ENCODE results near the gene GM2A. TPM values are rescaled to one million over a fixed set of nuclear protein-coding genes. Genes with fewer than 3 reads are reported as not detected.
"Not testable (repeated sequence)": the region's sequence is repeated elsewhere in the genome, so short reads cannot be mapped to it uniquely, and the experiment has no call there.

Gene GM2A
- total and polyA plus RNA-seq, 4 donors, result 31.3 to 78.7 (median 38.1) TPM

DNA sequence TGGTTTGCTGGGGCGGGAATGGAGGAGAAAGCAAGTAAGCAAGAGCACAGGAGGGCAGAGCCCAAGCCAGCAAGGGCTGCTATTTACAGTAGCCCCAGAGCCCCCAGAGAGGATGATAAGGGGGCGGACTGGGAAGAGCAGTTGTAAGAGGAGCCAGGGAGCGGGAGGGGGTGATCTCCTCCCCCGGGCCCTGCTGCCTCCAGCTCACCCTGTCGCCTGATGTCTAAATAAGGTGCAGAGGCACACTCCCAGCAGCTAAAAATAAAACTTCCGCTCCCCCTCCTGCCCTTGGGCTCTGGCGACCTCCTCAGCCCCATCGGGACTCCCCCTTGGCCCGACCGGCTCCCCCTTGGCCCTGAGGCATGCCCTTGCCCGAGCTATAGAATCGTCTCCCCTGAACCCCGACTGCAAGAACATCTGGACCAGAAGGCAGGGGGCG lies 14.7 kb upstream of the GM2A start:
- no peaks in the 10 kb centered on the region for H3K27me3 ChIP-seq (ENCODE audit: control insufficient read depth in 3 of 3, insufficient read depth in 3 of 3, low read length in 2 of 3)
- no peaks in the 10 kb centered on the region for H3K9me3 ChIP-seq (ENCODE audit: control insufficient read depth in 4 of 4, insufficient read depth in 3 of 4, low read length in 3 of 4)
- H3K4me3 ChIP-seq, result no peak overlapping the region
- TF ChIP-seq, protein P1, sequence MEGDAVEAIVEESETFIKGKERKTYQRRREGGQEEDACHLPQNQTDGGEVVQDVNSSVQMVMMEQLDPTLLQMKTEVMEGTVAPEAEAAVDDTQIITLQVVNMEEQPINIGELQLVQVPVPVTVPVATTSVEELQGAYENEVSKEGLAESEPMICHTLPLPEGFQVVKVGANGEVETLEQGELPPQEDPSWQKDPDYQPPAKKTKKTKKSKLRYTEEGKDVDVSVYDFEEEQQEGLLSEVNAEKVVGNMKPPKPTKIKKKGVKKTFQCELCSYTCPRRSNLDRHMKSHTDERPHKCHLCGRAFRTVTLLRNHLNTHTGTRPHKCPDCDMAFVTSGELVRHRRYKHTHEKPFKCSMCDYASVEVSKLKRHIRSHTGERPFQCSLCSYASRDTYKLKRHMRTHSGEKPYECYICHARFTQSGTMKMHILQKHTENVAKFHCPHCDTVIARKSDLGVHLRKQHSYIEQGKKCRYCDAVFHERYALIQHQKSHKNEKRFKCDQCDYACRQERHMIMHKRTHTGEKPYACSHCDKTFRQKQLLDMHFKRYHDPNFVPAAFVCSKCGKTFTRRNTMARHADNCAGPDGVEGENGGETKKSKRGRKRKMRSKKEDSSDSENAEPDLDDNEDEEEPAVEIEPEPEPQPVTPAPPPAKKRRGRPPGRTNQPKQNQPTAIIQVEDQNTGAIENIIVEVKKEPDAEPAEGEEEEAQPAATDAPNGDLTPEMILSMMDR (IDR thresholded peaks at IDR 0.05; ENCODE audit: control extremely low read depth, extremely low read depth), result no peak
- ATAC-seq (ENCODE audit: insufficient read depth, low FRiP score) (no peak), DNase-seq (peak in 1 of 3 donors; percentile 21)
- H3K4me1 ChIP-seq (ENCODE audit: control insufficient read depth in 5 of 5, insufficient read depth in 5 of 5, low read length in 5 of 5), result peaks cover 0 to 14% (median 3%) of the 10 kb centered on the region in 5 donors
- no peak overlapping the region for H3K9ac ChIP-seq (ENCODE audit: insufficient read depth in 1 of 2, low read length in 2 of 2)
- H3K36me3 ChIP-seq (ENCODE audit: control insufficient read depth in 4 of 4, insufficient read depth in 4 of 4, low read length in 4 of 4), result no peaks in the 10 kb centered on the region
- peak overlapping the region in 1 of 2 donors; percentile 83 for H3K27ac ChIP-seq (ENCODE audit: low read depth in 1 of 2, low read length in 1 of 2)
- 69 to 79% methylated on average over 14 of the region's 14 CpGs for WGBS, 2 donors

DNA sequence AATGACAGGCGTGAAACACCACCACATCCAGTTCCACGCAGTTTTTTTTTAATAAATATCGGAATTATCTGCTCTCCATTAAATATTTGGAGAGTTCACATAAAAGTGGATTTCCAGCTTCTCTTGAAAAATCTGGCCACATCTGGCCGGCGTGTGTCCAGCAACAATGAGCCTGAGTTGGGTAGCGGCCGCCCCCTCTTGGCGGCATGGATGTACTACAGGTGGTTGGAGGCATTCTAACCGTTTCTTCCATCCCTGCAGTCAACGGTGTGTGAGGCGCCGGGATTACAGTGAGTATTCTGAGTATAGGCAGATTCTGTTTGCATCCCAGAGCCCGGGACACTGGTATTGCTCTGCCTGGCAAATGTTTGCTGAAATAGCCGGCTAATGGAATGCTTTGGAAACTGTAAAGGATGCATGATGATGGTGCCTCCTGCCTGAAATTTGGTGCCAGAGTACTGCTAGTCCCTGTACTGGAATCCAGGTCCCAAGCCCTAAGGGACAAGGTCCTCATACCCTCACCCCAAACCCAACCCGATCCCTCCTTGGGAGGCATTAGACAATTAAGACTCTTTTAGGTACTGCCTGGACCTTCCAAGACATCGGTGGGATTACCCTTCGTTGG lies 13.6 kb upstream of the GM2A start:
- TF ChIP-seq, protein P1 (IDR thresholded peaks at IDR 0.05; ENCODE audit: control extremely low read depth, extremely low read depth), result peak; percentile 84
- ATAC-seq (ENCODE audit: insufficient read depth, low FRiP score) (peak; percentile 65), DNase-seq (peak; percentile 70 to 87 (median 85))
- no peaks in the 10 kb centered on the region for H3K27me3 ChIP-seq (ENCODE audit: control insufficient read depth in 3 of 3, insufficient read depth in 3 of 3, low read length in 2 of 3)
- H3K27ac ChIP-seq (ENCODE audit: low read depth in 1 of 2, low read length in 1 of 2), result peak overlapping the region in 1 of 2 donors; percentile 83
- H3K4me3 ChIP-seq, result no peak overlapping the region
- 21 to 24% methylated on average over 17 of the region's 17 CpGs for WGBS, 2 donors
- H3K36me3 ChIP-seq (ENCODE audit: control insufficient read depth in 4 of 4, insufficient read depth in 4 of 4, low read length in 4 of 4), result no peaks in the 10 kb centered on the region
- no peak overlapping the region for H3K9ac ChIP-seq (ENCODE audit: insufficient read depth in 1 of 2, low read length in 2 of 2)
- H3K4me1 ChIP-seq (ENCODE audit: control insufficient read depth in 5 of 5, insufficient read depth in 5 of 5, low read length in 5 of 5), result peaks cover 0 to 13% (median 3%) of the 10 kb centered on the region in 5 donors
- H3K9me3 ChIP-seq (ENCODE audit: control insufficient read depth in 4 of 4, insufficient read depth in 3 of 4, low read length in 3 of 4), result no peaks in the 10 kb centered on the region

DNA sequence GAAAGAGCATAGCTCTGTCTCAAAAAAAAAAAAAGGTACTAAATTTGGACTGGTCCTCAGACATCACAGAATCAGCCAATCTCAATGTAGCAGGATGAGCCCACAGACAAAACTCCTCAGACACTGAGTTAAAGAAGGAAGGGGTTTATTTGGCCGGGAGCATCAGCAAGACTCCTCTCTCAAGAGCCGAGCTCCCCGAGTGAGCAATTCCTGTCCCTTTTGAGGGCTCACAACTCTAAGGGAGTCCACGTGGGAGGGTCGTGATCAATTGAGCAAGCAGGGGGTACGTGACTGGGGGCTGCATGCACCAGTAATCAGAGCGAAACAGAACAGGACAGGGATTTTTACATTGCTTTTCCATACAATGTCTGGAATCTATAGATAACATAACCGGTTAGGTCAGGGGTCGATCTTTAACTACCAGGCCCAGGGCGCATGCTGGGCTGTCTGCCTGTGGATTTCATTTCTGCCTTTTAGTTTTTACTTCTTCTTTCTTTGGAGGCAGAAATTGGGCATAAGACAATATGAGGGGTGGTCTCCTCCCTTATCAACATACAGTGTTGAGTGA lies 12.6 kb upstream of the GM2A start:
- not testable (repeated sequence) for H3K4me1 ChIP-seq (ENCODE audit: control insufficient read depth in 5 of 5, insufficient read depth in 5 of 5, low read length in 5 of 5); H3K36me3 ChIP-seq (ENCODE audit: control insufficient read depth in 4 of 4, insufficient read depth in 4 of 4, low read length in 4 of 4); DNase-seq; H3K9ac ChIP-seq (ENCODE audit: insufficient read depth in 1 of 2, low read length in 2 of 2); H3K27me3 ChIP-seq (ENCODE audit: control insufficient read depth in 3 of 3, insufficient read depth in 3 of 3, low read length in 2 of 3); ATAC-seq (ENCODE audit: insufficient read depth, low FRiP score); H3K4me3 ChIP-seq; H3K9me3 ChIP-seq (ENCODE audit: control insufficient read depth in 4 of 4, insufficient read depth in 3 of 4, low read length in 3 of 4); H3K27ac ChIP-seq (ENCODE audit: low read depth in 1 of 2, low read length in 1 of 2)
- 85 to 88% methylated on average over 10 of the region's 10 CpGs for WGBS, 2 donors

DNA sequence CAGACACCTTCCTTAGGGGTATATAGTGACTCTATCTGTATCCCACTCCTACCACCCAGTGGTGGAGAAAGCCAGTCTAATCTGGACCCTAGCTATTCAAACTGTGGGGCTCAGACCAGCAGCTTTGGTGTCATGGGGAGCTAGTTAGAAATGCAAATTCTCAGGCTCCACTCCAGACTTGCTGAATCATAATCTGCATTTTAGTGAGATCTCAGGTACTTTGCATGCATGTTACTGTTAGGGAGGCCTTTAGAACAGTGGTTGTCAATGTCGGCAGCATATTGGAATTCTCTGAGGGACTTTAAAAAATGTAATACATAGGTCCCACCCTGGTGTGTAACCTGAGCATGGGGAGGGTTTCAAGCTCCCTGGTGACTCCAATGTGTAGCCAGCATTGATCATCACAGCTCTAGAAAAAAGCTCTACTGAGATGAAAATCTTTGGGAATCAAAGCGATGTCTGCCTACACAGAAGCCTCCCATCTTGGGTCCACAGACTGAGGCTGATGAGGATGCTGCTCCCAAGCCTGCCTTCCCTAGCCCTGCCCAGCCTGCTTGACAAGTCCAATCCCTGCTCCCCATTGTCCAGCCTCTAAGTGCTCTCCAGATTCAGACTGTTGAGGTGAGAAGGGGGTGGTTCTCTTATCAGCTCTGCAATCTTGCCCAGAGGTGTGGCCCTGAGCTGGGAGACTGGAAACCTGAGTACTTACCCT lies 11.9 kb upstream of the GM2A start:
- no peaks in the 10 kb centered on the region for H3K36me3 ChIP-seq (ENCODE audit: control insufficient read depth in 4 of 4, insufficient read depth in 4 of 4, low read length in 4 of 4)
- no peak overlapping the region for H3K9ac ChIP-seq (ENCODE audit: insufficient read depth in 1 of 2, low read length in 2 of 2)
- peaks cover 0 to 5% (median 0%) of the 10 kb centered on the region in 5 donors for H3K4me1 ChIP-seq (ENCODE audit: control insufficient read depth in 5 of 5, insufficient read depth in 5 of 5, low read length in 5 of 5)
- peak; percentile 82 for ATAC-seq (ENCODE audit: insufficient read depth, low FRiP score)
- no peak overlapping the region for H3K4me3 ChIP-seq
- no peak overlapping the region for H3K27ac ChIP-seq (ENCODE audit: low read depth in 1 of 2, low read length in 1 of 2)
- TF ChIP-seq, protein P1 (IDR thresholded peaks at IDR 0.05; ENCODE audit: control extremely low read depth, extremely low read depth), result no peak
- DNase-seq, result peak; percentile 57 to 82 (median 68)
- no peaks in the 10 kb centered on the region for H3K27me3 ChIP-seq (ENCODE audit: control insufficient read depth in 3 of 3, insufficient read depth in 3 of 3, low read length in 2 of 3)
- 73 to 93% methylated on average over 2 of the region's 2 CpGs for WGBS, 2 donors
- H3K9me3 ChIP-seq (ENCODE audit: control insufficient read depth in 4 of 4, insufficient read depth in 3 of 4, low read length in 3 of 4), result no peaks in the 10 kb centered on the region

Measured in lung (tissue), 12 donors.